Sigmoid colon (tissue), 4 donors: ENCODE measurements around the gene SUB1.

Experiments used
- EP300 ChIP-seq, 4 donors: sonication (generic); formaldehyde crosslinking; IDR thresholded peaks; one replicate each; pipeline ENCODE4 v1.6.1; 2017; ENCODE audit warnings: antibody characterized with exemption in 4 of 4
- POLR2A ChIP-seq, 2 donors: fragments of 450-650 bp; IDR thresholded peaks; one replicate each; pipeline ENCODE4 v1.6.1; 2016; ENCODE audit warnings: antibody characterized with exemption in 2 of 2, mild to moderate bottlenecking in 2 of 2, moderate library complexity in 2 of 2
- POLR2AphosphoS5 ChIP-seq, 4 donors: sonication (generic); formaldehyde crosslinking; IDR thresholded peaks; one replicate each; pipeline ENCODE4 v1.6.1; 2017; ENCODE audit warnings: antibody characterized with exemption in 4 of 4
- TF ChIP-seq, protein P1 (sequence below), 4 experiments: fragments of 450-650 bp in 3 of 4; fragments of 200-600 bp in 1 of 4; IDR thresholded peaks; one replicate each; pipeline ENCODE4 v1.5.1; 2016 to 2019; ENCODE audit warnings: antibody characterized with exemption in 4 of 4, mild to moderate bottlenecking in 3 of 4, moderate library complexity in 2 of 4

DNA sequence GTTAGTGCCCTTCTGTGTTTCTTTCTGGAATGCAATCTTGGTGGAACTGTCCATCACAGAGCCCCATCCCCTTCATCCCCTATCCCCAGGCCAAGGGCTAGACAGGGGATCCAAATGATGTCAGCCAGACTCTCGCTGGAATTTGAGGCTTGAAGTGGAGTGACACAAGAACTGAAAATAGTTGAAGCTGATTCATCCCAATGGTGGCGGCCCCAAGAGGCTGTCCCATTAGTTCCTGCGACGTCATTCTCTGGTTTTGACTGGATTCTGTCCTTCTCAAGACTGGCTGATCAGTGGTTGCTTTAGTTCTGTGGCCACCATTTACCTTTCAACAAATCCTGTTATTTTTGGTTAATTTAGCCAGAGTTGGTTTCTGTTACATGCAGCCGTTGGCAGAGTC lies 59.9 kb downstream of the SUB1 start:
- TF ChIP-seq, protein P1, sequence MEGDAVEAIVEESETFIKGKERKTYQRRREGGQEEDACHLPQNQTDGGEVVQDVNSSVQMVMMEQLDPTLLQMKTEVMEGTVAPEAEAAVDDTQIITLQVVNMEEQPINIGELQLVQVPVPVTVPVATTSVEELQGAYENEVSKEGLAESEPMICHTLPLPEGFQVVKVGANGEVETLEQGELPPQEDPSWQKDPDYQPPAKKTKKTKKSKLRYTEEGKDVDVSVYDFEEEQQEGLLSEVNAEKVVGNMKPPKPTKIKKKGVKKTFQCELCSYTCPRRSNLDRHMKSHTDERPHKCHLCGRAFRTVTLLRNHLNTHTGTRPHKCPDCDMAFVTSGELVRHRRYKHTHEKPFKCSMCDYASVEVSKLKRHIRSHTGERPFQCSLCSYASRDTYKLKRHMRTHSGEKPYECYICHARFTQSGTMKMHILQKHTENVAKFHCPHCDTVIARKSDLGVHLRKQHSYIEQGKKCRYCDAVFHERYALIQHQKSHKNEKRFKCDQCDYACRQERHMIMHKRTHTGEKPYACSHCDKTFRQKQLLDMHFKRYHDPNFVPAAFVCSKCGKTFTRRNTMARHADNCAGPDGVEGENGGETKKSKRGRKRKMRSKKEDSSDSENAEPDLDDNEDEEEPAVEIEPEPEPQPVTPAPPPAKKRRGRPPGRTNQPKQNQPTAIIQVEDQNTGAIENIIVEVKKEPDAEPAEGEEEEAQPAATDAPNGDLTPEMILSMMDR (IDR thresholded peaks at IDR 0.05) = no peak
- no peak for TF ChIP-seq EP300 (IDR thresholded peaks at IDR 0.05)
- no peak for TF ChIP-seq POLR2AphosphoS5 (IDR thresholded peaks at IDR 0.05)
- no peak for TF ChIP-seq POLR2A (IDR thresholded peaks at IDR 0.05)
